ENCODE results near the gene CPT1A.
"Not testable (repeated sequence)": the region's sequence is repeated elsewhere in the genome, so short reads cannot be mapped to it uniquely, and the experiment has no call there.

CPT1A gene

DNA sequence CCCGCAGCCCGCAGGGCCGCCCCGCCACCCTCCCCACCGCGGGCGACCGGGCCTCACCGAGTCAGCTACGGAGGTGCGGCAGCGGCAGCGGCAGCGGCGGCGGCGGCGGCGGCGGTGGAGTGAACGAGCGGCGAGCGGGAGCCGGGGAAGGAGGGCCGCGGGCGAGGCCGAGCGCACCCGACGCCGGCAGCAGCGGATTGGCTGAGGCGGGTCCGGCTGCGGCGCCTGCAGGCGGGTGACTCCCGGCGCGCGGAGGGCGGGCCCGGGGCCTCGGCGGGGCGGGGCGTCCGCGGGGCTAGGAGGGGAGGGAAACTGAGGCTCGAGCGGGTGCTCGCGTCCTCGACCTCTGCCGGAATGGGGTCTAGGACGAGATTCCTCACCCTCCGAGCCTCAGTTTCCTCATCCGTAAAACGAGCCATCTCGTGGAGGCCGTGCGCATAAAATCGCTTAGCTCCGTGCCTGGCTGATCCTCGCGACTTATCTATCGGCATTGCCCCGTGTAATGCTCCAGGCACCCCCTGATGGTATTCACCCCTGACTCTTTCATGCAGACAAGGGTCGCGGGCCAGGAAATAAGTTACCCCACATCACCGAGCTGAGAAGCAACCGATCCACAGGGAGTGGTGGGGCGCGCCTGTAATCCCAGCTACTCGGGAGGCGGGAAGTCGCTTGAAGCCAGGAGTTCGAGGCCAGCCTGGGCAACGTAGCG lies at the start of gene CPT1A:
Gene CPT1A, minus strand, starts transcription at position 199 of the 709 bp plus-strand sequence. CDS start 26,442 bp downstream, outside the sequence.
- DNase-seq (ENCODE audit: low read depth): peak; percentile 55

GRCh38 chr11:68890490-68891231 lies 48.9 kb upstream of the CPT1A start:
- DNase-seq (ENCODE audit: low read depth): no peak

- no peak for DNase-seq (ENCODE audit: low read depth)
Measured at GRCh38 chr11:68889948-68890446, 48.3 kb upstream of the CPT1A start.

- not testable (repeated sequence) for DNase-seq (ENCODE audit: low read depth)
Measured at GRCh38 chr11:68884827-68885226, 43.1 kb upstream of the CPT1A start.

GRCh38 chr11:68882391-68882790 lies 40.7 kb upstream of the CPT1A start:
- DNase-seq (ENCODE audit: low read depth): no peak

DNA sequence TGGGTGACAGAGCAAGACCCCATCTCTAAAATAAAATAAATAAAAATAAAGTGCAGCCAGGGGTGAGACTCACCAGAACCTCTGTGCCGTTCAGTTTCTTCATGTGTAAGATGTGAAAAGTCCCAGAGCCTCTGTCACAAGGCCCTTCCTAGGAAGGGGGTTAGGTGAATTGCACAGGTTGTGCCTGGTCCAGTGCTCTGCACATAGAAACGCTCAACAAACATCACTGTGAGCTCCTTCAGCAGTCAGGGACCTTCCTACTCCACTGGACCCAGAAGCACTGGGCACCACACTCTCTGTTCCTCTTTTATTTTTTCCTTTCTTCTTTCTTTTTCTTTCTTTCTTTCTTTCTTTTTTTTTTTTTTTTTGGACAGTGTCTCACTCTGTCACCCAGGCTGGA lies 39.6 kb upstream of the CPT1A start:
- DNase-seq (ENCODE audit: low read depth): no peak

DNA sequence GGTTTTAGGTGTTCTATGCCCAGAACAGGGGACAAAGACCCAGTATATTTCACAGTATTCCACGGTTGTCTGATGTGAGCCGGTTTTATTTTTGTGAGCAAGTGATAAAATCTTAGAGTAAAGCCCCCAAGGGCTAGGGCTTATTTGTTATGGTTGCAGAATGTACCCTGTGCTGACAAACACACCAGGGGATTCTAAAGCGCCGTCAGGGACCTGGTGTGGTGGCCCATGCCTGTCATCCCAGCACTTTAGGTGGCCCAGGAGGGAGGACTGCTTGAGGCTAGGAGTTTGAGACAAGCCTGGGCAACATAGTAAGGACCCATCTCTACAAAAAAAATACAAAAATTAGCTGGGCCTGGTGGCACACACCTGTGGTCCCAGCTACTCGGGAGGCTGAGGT lies 39.1 kb upstream of the CPT1A start:
- no peak for DNase-seq (ENCODE audit: low read depth)

GRCh38 chr11:68878022-68878421 lies 36.3 kb upstream of the CPT1A start:
- DNase-seq (ENCODE audit: low read depth): no peak

GRCh38 chr11:68872216-68873003 lies 30.7 kb upstream of the CPT1A start:
- DNase-seq (ENCODE audit: low read depth): no peak

DNA sequence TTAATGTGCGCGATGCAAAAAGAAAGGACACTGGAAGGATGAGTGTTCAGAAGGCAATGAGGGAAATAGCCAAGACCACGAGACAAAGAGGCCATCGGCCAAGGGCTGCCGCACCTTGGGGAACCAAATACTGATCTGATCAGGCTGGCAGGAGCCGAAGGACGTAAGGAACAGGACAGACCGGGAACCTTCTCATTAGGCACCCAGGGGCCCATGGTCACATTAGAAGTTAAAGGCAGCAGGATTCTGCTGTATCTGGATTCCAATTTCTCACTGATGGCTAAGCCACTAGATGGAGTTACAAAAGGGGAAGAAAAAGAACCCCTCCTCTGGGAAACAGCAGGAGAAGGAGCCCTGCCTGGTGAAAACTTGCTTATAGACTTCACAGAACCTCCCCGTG lies 28.8 kb upstream of the CPT1A start:
- DNase-seq (ENCODE audit: low read depth): no peak

DNA sequence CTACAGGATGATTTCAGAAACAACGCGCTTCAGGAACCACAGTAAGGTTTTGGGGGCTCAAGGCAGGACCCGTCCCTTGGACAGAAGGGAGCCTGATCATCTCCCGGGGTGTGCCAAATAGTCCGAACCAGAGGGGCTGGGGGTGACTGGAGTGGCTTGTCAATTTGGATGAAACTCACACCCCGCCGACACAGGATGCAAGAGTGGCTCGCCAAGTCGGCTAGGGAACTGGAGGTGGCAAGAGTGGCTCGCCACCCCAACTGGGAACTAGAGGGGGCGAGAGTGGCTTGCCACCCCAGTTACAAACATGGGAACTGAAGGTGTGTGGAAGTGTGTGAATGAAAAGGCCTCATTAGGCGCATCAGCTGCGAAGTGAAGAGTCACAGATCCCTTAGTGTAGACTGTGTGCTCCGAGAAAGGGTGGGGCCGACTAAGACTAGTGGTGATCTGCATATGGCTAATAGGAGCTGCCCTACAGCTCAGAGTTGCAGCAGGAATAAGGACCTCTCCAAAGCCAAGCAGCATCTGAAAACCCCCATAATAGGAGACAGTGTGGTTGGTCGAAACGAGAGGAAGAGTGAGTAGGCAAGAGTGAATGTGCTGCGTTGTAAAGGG lies 26.6 kb upstream of the CPT1A start:
- DNase-seq (ENCODE audit: low read depth): no peak

- no peak for DNase-seq (ENCODE audit: low read depth)
Measured at GRCh38 chr11:68867066-68867465, 25.4 kb upstream of the CPT1A start.

DNA sequence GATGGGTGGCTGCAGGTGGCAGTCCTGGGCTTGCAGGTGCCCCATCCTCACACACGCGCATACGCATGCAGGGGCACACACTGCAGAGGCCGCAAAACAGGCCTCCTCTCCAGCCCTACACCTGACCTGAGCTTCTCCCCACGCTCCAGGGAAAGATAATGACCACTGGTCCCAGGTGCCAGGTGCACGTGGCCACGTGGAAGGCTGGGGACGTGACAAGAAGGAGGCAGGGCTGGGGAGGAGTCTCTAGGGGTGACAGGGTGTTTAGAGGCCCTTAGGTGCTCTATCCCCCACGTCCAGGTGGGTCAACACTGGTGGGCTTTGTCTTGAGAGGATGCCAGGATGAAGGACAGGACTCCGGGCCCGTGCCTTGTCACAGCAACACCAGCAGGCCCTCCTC lies 23.5 kb upstream of the CPT1A start:
- no peak for DNase-seq (ENCODE audit: low read depth)

DNA sequence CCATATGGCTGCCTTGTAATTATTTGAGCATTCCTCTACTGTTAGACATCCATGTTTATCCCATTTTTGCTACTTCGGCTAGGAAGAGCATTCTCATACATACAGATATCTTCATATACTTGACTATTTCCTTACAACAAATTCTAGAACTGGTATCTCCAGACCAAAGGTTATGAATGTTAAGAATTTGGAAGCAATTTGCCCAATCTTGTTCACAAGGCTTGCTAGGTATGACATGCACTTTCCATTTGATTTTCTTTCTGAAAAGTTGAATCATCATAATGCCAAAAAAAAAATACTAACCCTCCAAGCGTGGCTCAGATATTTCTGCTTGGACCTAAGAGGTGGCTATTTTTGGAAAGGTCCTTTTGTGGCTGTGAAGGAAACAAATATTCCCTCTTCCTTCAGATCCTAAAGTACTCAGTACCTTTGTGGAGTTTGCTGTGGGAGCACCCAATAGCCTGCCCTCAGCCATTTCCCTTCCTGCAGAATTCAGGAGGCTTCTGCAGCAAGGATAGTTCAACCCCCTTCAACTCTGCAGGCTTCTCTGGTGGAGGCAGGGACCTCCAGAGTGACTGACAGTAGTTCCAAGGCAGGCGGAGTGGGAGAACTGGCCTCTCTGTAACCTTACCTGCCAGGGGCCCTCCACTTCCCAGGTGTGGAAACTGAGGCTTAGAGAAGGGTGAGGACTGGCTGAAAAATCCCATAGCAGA lies 22.0 kb upstream of the CPT1A start:
- DNase-seq (ENCODE audit: low read depth): no peak

GRCh38 chr11:68862421-68862820 lies 20.7 kb upstream of the CPT1A start:
- DNase-seq (ENCODE audit: low read depth): no peak

DNA sequence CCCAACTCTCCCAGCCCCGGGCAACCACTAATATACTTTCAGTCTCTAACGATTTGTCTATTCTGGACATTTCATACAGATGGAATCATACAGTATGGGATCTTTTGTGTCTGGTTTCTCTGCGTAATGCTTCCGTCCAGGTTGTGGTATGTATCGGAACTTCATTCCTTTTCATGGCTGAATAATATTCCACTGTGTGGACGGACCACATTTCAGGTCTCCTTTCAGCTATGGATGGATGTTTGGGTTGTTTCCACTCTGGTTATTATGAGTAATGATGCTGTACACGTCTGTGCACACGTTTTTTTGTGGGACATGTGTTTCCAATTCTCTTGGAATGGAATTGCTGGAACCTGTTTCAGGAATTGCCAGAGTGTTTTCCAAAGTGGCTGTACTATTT lies 17.4 kb upstream of the CPT1A start:
- DNase-seq (ENCODE audit: low read depth): no peak

DNA sequence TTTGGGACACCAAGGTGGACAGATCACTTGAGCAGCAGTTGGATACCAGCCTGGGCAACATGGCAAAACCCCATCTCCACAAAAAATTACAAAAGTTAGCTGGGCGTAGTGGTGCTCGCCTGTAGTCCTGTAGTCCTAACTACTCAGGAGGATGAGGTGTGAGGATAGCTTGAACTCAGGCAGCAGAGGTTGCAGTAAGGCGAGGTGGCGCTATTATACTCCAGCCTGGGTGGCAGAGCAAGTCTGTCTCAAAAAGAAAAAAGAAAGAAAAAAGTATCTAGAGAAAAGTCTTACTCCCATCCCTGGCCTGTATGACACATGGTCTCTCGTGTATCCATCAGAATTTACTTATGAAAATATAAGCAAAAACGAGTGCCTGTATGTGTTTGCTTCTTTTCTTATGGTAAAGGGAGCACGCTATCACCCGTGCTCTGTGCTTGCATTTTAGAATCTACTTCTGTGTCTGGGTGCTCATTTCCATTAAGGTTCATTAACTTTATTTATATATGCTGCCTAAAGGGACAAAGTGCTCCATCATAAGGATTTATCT lies 15.4 kb upstream of the CPT1A start:
- no peak for DNase-seq (ENCODE audit: low read depth)

DNA sequence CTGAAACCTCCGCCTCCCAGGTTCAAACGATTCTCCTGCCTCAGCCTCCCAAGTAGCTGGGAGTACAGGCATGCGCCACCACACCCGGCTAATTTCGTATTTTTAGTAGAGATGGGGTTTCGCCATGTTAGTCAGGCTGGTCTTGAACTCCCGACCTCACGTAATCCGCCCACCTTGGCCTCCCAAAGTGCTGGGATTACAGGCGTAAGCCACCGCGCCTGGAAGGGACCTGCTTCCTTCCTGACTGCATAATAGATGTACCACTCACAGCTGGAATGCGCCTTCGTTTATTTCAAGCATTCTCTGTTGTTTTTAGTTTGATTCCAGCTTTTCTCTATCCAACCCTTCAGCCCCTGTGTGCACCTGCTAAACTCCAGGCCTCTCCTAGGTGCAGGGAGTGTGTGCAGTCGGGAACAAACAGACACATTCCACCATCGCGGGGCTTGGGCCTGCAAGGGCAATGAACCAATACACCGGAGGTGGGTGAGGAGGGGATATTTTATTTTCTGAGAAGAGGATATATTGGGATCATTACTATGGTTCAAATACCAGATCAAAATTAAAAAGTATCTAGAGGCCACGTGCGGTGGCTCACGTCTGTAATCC lies 14.8 kb upstream of the CPT1A start:
- DNase-seq (ENCODE audit: low read depth): not testable (repeated sequence)

DNA sequence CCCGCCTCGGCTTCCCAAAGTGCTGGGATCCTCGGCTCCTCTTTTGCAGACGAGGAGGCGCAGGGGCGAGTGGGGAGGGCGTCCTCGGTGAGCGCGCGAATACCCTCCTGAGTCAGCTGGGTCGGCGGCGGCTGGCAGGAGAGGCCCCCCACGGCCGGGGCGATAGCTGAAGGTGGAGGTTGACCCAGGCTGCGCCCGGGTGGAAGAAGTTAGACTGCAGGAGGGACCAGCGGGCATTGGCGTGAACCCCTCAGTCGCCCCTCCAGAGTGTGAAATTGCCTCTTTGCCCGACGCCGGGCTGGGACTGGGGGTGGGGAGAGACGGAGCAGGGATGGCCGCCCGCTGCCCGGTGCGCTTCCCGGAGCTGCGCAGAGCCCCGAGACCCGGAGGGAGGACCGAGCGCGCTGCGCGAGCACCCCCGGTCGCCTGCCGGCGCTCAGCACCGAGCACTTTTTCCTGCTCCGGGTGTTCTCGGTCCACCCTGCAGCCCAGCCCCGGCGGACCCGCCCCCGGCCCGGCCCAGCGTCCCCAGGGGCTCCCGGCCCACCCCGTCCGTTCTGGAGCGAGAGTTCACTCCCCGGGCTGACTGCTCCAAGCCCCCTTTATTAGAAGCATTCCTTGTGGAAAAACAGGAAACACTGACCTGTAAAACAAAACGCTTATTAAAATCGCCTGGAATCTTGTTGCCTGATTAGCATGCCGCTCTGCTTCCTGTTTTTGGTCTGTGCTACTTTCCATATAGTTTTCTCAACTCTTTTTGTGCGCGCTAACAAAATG lies 13.7 kb upstream of the CPT1A start:
- no peak for DNase-seq (ENCODE audit: low read depth)
